HepG2 (cell line): ENCODE measurements around the gene FCER1G. TPM values are rescaled to one million over a fixed set of nuclear protein-coding genes. Genes with fewer than 3 reads are reported as not detected.
A peak's percentile ranks its signal among the peaks of the same experiment; 100 is the strongest.

Source experiments
- CENPX ChIP-seq: sonication (generic); formaldehyde crosslinking; IDR thresholded peaks from 2 replicates; pipeline ENCODE4 v1.9.0; 2021; ENCODE audit warnings: mild to moderate bottlenecking, missing genetic modification reagents, moderate library complexity
- FOXA3 ChIP-seq: IDR thresholded peaks from 2 replicates; pipeline ENCODE4 v1.6.1; 2016; ENCODE audit warnings: missing genetic modification reagents, missing compliant biosample characterization
- FOXK1 ChIP-seq: sonication (generic); formaldehyde crosslinking; IDR thresholded peaks from 2 replicates; pipeline ENCODE4 v1.4.0; 2020; ENCODE audit warnings: low read depth, missing genetic modification reagents, borderline replicate concordance
- HIC2 ChIP-seq: sonication (generic); formaldehyde crosslinking; IDR thresholded peaks from 2 replicates; pipeline ENCODE4 v1.9.0; 2022; ENCODE audit warnings: low read depth, missing genetic modification reagents
- KDM6A ChIP-seq: IDR thresholded peaks from 2 replicates; pipeline ENCODE4 v1.6.1; 2016; ENCODE audit warnings: low read depth
- MED13 ChIP-seq: sonication (generic); formaldehyde crosslinking; IDR thresholded peaks from 2 replicates; pipeline ENCODE4 v1.5.0; 2020; ENCODE audit warnings: missing genetic modification reagents
- MYPOP ChIP-seq: sonication (generic); formaldehyde crosslinking; IDR thresholded peaks from 2 replicates; pipeline ENCODE4 v1.8.1; 2023; ENCODE audit warnings: mild to moderate bottlenecking, moderate library complexity, missing genetic modification reagents
- NFIB ChIP-seq: sonication (generic); formaldehyde crosslinking; IDR thresholded peaks from 2 replicates; pipeline ENCODE4 v1.9.0; 2021; ENCODE audit warnings: missing genetic modification reagents, mild to moderate bottlenecking, borderline replicate concordance
- NONO ChIP-seq, 2 experiments: fragments of 450-650 bp in 1 of 2; sonication (generic) in 1 of 2; formaldehyde crosslinking in 1 of 2; IDR thresholded peaks in 1 of 2; conservative IDR thresholded peaks in 1 of 2; 2 replicates each; pipeline versions ENCODE4 v1.6.1 to v1.8.0; 2017 to 2022; ENCODE audit warnings: mild to moderate bottlenecking in 1 of 2, missing genetic modification reagents in 1 of 2, moderate library complexity in 1 of 2
- PHF5A ChIP-seq: IDR thresholded peaks from one replicate; pipeline ENCODE4 v1.6.1; 2018; ENCODE audit warnings: low read depth, missing genetic modification reagents; ENCODE audit not compliant: unreplicated experiment
- PRMT3 ChIP-seq: sonication (generic); formaldehyde crosslinking; IDR thresholded peaks from 2 replicates; pipeline ENCODE4 v1.8.1; 2022; ENCODE audit warnings: low read depth, mild to moderate bottlenecking, moderate library complexity, missing genetic modification reagents, borderline replicate concordance
- REPIN1 ChIP-seq: sonication (generic); formaldehyde crosslinking; IDR thresholded peaks from 2 replicates; pipeline ENCODE4 v1.8.0; 2022; ENCODE audit warnings: missing genetic modification reagents, low read depth, mild to moderate bottlenecking, borderline replicate concordance
- TCF7 ChIP-seq: sonication (generic); IDR thresholded peaks from 2 replicates; pipeline ENCODE4 v1.6.1; 2016; ENCODE audit warnings: antibody characterized with exemption, low read depth
- ZBTB4 ChIP-seq: sonication (generic); formaldehyde crosslinking; IDR thresholded peaks from 2 replicates; pipeline ENCODE4 v1.4.0; 2020; ENCODE audit warnings: missing genetic modification reagents, mild to moderate bottlenecking, borderline replicate concordance
- ZFP36L1 ChIP-seq: sonication (generic); formaldehyde crosslinking; IDR thresholded peaks from 2 replicates; pipeline ENCODE4 v1.8.0; 2022; ENCODE audit warnings: mild to moderate bottlenecking, missing genetic modification reagents, moderate library complexity
- ZMYM4 ChIP-seq: sonication (generic); formaldehyde crosslinking; IDR thresholded peaks from 2 replicates; pipeline ENCODE4 v1.8.1; 2023; ENCODE audit warnings: mild to moderate bottlenecking, missing genetic modification reagents
- ZNF124 ChIP-seq: sonication (generic); formaldehyde crosslinking; IDR thresholded peaks from 2 replicates; pipeline ENCODE4 v1.4.0; 2020; ENCODE audit warnings: missing genetic modification reagents
- ZNF138 ChIP-seq: sonication (generic); formaldehyde crosslinking; IDR thresholded peaks from 2 replicates; pipeline ENCODE4 v1.5.0; 2020; ENCODE audit warnings: mild to moderate bottlenecking, low read depth, missing genetic modification reagents
- ZNF160 ChIP-seq: sonication (generic); formaldehyde crosslinking; IDR thresholded peaks from 2 replicates; pipeline ENCODE4 v1.8.0; 2022; ENCODE audit warnings: mild to moderate bottlenecking, inconsistent platforms, missing genetic modification reagents
- ZNF225 ChIP-seq: sonication (generic); formaldehyde crosslinking; IDR thresholded peaks from 2 replicates; pipeline ENCODE4 v1.4.0; 2020; ENCODE audit warnings: mild to moderate bottlenecking, missing genetic modification reagents
- ZNF230 ChIP-seq: sonication (generic); formaldehyde crosslinking; IDR thresholded peaks from 2 replicates; pipeline ENCODE4 v1.4.0; 2020; ENCODE audit warnings: mild to moderate bottlenecking, missing genetic modification reagents
- ZNF33B ChIP-seq: sonication (generic); formaldehyde crosslinking; IDR thresholded peaks from 2 replicates; pipeline ENCODE4 v1.5.1; 2020; ENCODE audit warnings: mild to moderate bottlenecking, missing genetic modification reagents
- ZNF563 ChIP-seq: sonication (generic); formaldehyde crosslinking; IDR thresholded peaks from 2 replicates; pipeline ENCODE4 v1.8.0; 2022; ENCODE audit warnings: mild to moderate bottlenecking, moderate library complexity, missing genetic modification reagents
- ZNF839 ChIP-seq: sonication (generic); formaldehyde crosslinking; IDR thresholded peaks from 2 replicates; pipeline ENCODE4 v1.4.0; 2020; ENCODE audit warnings: missing genetic modification reagents, mild to moderate bottlenecking, borderline replicate concordance
- polyA plus RNA-seq, 8 experiments: library from polyadenylated mRNA; depleted of rRNA in 3 of 8; stranded (reverse) in 7 of 8; unstranded in 1 of 8; fragments of >200 nt; fragmentation: Illumina TruSeq in 4 of 8; extraction: Trizol in 4 of 8; gene quantifications; 2 replicates each; pipeline versions ENCODE4 v1.2.1 to v1.2.3, GENCODE V29; 2011 to 2016; ENCODE audit warnings: low read depth in 4 of 8, missing spikeins in 1 of 8, mixed read lengths in 1 of 8; ENCODE audit not compliant: insufficient read depth in 1 of 8
- total RNA-seq, 5 experiments: library from RNA; depleted of rRNA; stranded (reverse); fragments of >200 nt; fragmentation: Illumina TruSeq; extraction: Trizol; gene quantifications; 2 replicates each; pipeline ENCODE4 v1.2.3, GENCODE V29; 2016; ENCODE audit warnings: low read depth in 1 of 5

Gene FCER1G
- total and polyA plus RNA-seq, 2 of the 13 experiments (the other 11 are each of a cell fraction or from before 2014, with no cell fraction given), result 1.3 to 6.4 TPM

DNA sequence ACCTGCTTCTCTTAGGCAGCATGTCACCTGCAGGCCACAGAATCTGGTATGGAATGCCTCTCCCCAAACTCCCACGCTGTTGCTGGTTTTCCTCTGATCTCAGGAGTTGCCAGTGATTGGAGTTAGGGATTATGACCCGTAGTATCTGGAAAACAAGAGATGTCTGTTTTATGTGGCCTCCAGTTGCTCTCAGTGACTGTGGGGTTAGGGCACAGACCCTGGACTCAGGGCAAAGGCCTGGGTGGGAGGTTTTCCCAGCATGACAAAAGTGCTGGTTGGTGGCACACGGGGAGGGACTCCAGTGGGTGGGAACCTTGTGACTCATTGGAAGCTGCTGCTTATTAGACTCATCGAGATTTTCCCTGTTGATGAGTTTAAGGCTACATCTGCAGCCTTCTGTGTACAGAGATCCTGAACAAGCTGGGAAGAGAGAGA is 23.0 kb downstream of the FCER1G start, which contains the start of gene NR1I3 (continued):
- TF ChIP-seq MYPOP (CRISPR knock-in tag) (no peak), FOXA3 (CRISPR knock-in tag) (peak; percentile 48; the same call in 1 of the 2 replicates), FOXK1 (CRISPR knock-in tag) (peak; percentile 30; the same call in 1 of the 2 replicates), ZNF563 (CRISPR knock-in tag) (no peak), ZBTB4 (CRISPR knock-in tag) (no peak), ZNF124 (CRISPR knock-in tag) (no peak), NONO (IDR thresholded peaks at IDR 0.05) (no peak), NONO (CRISPR knock-in tag; conservative IDR thresholded peaks at IDR 0.05) (peak; percentile 60; the same call in 1 of the 2 replicates), HIC2 (CRISPR knock-in tag) (peak; percentile 59; the same call in 1 of the 2 replicates), ZNF160 (no peak), ZNF33B (no peak), KDM6A (CRISPR knock-in tag) (peak; percentile 59; the same call in 1 of the 2 replicates), ZNF839 (CRISPR knock-in tag) (no peak), ZNF138 (CRISPR knock-in tag) (no peak), ZFP36L1 (CRISPR knock-in tag) (no peak), MED13 (CRISPR knock-in tag) (no peak), REPIN1 (CRISPR knock-in tag) (0 out of 2 replicates have a peak, but pooled peaks have one; percentile 19), PHF5A (CRISPR knock-in tag) (peak; percentile 40), TCF7 (no peak; the same call in 1 of the 2 replicates), ZNF230 (CRISPR knock-in tag) (no peak), PRMT3 (CRISPR knock-in tag) (no peak), NFIB (no peak), ZMYM4 (CRISPR knock-in tag) (peak; percentile 69), CENPX (no peak), ZNF225 (CRISPR knock-in tag) (no peak)
